GM19099 (cell line): ENCODE data around the gene LRRC3.

Source experiments
- POLR2A ChIP-seq: IDR thresholded peaks from 3 replicates; pipeline ENCODE4 v1.6.1; 2011; ENCODE audit warnings: low read depth; ENCODE audit not compliant: insufficient read length; ENCODE audit errors: extremely low read depth

LRRC3 gene

GRCh38 chr21:44454747-44455523, at the start of gene LRRC3:
LRRC3 (plus strand) TSS chr21:44455510; CDS start chr21:44456645, 1,135 bp downstream.
- no peak for TF ChIP-seq POLR2A

DNA sequence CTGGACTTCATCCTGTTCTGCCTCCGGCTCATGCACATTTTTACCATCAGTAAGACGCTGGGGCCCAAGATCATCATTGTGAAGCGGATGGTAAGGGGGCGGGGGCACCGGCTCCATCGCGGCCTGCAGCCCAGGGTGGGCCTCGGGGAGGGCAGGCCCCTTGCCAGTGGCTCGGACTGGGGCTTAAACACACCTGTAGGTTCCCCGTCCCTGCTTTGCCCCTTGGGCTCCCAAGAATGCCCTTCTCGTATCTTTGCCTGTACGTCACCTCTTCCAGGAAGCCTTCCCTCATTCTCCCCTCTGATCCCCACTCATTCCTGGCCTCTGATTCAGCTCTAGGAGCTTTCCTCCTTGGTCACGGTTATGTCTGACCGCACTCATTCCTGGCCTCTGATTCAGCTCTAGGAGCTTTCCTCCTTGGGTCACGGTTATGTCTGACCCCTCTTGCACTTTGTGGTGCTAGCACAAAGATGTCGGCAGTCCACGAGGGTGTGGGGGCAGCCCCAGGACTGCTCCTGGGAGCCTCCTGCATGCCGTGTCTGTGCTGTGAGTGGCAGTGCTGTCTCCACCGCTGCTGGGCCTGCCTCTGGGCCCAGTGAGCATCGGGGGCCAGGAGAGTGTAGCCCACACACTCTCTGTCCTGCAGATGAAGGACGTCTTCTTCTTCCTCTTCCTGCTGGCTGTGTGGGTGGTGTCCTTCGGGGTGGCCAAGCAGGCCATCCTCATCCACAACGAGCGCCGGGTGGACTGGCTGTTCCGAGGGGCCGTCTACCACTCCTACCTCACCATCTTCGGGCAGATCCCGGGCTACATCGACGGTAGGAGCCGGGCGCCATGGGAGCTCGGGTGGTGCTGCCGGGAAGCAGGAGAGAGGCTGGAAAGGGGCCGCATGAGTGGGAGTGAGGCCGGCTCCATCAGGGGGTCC, 49.1 kb upstream of the LRRC3 start:
- TF ChIP-seq POLR2A, result no peak

GRCh38 chr21:44406953-44407352, 48.4 kb upstream of the LRRC3 start:
- no peak for TF ChIP-seq POLR2A

- no peak for TF ChIP-seq POLR2A
Observed at GRCh38 chr21:44407493-44407892, 47.8 kb upstream of the LRRC3 start.

DNA sequence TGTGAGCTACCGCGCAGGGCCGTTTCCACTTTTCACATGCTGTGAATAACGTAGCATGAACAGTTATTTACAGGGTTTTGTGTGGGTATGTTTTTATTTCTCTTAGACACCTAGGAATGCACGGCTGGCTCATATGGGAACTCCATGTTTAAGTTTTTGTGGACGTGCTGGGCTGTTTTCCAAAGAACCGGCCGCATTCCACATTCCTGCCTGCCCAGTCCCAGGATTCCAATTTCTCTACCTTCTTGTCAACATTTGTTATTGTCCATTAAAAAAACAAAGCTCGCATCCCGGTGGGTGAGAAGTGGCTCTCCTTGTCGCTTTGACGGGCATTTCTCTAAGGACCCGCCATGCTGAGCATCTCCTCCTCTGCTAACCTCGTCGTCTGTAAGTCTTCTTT, 47.1 kb upstream of the LRRC3 start:
- TF ChIP-seq POLR2A, result no peak

DNA sequence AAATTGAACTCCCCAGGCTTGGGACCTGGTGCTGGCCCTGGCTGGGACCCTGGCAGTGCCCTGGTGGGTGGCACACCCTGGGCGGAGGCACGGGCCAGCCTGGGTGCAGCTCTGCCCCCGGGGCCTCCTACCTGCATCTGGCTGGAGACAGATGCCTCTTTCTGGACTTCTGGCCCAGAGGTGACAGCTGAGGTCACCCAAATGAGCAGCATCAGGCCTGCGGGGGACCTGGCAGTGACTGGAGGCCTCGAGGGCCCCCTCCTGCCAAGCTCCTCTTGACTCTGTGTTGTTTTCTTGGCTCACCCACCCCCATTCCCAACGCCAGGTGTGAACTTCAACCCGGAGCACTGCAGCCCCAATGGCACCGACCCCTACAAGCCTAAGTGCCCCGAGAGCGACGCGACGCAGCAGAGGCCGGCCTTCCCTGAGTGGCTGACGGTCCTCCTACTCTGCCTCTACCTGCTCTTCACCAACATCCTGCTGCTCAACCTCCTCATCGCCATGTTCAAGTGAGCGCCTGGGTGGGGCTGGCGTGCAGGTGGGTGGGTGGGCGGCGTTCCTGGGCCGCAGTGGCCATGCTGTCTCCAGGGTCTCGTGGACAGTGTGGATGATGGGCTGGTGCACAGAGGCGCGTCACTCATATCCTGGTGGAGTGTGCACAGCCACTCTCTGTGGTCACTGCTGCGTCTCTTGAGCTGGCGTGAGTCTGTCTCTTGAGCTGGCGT, 41.6 kb upstream of the LRRC3 start:
- no peak for TF ChIP-seq POLR2A

DNA sequence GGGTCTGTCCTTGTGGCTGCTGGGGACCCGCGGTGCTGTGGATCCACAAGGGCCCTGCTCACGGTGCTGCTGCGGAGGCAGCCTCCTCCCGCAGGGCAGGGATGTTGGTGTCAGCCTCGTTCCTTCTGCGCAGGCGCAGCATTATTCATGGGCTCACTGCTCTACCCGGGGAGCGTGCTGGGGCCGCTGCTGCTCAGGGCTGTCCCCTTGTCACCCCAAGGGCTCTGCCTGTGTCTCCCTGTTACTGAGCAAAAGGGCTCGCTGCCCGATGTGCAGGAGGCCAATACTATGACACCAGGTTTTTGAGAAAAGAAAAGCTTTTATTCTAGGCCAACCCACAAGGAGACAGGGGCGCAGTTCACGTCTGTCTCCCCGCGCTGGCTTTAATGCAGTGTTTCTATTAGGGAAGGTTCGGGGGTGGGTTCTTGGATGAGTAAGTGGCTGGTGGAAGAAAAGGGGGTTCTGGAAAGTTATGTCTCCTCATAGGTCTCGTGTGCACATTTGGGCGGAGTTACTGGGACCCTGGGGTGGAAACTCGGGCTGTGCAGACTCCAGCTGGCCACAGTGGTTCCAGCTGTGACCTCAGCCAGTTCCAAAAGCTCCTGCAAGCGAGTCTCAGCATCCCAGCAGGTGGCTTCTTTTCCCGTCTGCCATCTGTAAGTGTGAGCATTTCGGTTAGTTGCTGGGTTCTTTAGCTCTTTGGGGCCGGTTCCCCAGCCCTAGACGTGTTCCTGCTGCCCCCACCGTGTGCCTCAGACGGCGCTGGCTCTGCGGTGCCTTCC, 40.8 kb upstream of the LRRC3 start:
- no peak for TF ChIP-seq POLR2A

GRCh38 chr21:44415073-44416025, 40.0 kb upstream of the LRRC3 start:
- no peak for TF ChIP-seq POLR2A

- no peak for TF ChIP-seq POLR2A
Observed at GRCh38 chr21:44416193-44416592, 39.1 kb upstream of the LRRC3 start.

DNA sequence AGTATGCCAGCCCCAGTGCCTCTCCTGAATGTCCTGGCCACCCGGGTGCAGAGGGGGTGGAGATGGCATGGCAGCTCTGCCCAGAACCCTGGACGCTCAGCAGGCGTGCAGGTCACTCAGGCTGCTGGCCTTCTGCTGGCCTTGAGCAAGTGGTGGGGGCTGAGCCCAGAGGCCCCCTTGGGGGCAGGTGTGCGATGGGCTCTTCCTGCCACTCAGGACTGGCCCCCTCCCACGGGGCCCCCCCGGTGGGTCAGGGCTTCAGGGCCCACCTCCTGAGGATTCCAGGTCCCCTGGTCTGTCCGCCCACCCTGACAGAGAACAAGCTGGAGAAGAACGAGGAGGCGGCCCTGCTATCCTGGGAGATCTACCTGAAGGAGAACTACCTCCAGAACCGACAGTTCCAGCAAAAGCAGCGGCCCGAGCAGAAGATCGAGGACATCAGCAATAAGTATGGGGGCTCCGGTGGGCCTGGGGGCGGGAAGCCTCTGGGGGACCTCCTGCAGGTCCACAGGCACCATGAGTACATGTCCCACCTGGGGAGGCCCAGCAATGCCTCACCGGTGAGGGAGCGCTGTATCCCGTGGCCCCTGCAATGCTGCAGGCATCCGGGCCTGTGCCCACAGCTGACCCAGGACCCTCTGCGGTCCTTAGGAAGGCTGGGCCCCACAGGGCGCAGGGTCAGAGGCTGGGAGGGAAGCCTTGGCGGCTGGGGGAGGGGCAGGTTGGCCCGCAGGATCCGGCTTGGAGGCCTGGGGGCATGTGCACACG, 37.0 kb upstream of the LRRC3 start:
- no peak for TF ChIP-seq POLR2A

DNA sequence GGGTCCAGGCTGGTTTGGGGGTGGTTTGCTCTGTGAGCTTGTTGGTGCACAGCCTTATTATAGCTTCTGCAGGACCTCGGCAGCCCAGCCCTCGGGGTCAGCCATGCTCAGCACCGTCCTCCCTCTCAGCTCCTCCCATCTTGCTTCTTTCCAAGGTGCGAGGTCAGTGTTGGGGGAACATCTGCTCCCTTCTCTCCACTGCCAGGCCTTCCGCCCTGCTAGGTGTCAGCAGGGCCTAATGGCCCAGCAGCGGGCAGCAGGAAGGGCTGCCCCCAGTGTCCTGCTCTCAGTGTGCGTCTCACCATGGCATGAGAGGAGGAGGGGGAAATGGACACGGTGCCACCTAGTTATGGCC, 36.5 kb upstream of the LRRC3 start:
- TF ChIP-seq POLR2A, result no peak

- TF ChIP-seq POLR2A, result no peak
Observed at GRCh38 chr21:44419679-44420078, 35.6 kb upstream of the LRRC3 start.

DNA sequence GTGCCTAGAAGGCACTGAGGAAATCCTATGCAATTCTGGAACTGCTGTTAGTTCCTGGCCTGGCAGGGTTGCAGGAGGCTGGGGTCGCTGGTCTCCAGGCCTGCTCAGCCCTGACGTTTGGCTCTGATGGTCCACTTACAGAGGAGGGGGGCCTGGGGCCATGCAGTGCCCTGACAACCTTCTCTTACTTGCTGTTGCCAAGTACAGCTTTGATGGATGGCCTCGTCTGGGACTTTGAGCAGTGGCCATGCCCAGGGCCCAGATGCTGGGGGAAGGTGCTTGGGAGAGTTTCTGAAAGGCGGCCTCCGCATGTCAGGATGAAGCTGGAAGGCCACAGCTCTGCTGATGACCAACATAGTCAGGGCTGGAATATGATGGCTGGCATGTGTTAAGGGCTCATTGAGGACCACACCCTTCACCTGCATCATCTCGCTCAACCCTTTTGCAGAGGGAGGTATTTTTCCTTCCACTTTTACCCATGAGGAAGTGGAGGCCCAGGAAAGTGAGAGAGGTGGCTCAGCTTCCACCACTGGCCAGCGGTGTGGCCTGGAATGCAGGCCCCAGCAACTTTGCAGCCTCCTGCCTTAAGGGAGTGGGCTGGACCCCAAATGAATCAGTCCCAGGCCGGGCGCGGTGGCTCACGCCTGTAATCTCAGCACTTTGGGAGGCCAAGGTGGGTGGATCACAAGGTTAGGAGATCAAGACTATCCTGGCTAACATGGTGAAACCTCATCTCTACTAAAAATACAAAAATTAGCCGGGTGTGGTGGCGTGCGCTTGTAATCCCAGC, 34.7 kb upstream of the LRRC3 start:
- TF ChIP-seq POLR2A, result no peak
